Measurements from ENCODE around the gene AHDC1.

AHDC1 gene

DNA sequence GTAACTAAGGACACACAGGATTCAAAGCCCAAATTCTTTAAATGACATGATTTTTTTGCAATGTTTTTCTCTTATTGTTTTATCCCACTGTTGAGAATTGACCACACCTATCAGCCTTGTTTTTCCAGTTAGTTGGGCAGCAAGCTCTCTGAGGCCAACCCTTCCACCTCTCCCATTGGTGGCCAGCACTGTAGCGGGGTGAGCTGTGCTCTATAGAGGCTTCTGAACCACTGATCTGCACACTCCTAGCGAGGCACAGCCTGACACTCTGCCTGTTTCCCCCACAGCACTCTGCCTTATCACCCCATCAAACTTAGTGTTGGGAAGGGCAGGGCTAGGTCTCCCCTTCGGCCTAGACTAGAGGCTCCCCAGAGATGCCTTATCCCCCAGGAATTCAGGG lies 19.5 kb downstream of the AHDC1 start:
- no peak for DNase-seq (ENCODE audit: low read depth in 2 of 2)

DNA sequence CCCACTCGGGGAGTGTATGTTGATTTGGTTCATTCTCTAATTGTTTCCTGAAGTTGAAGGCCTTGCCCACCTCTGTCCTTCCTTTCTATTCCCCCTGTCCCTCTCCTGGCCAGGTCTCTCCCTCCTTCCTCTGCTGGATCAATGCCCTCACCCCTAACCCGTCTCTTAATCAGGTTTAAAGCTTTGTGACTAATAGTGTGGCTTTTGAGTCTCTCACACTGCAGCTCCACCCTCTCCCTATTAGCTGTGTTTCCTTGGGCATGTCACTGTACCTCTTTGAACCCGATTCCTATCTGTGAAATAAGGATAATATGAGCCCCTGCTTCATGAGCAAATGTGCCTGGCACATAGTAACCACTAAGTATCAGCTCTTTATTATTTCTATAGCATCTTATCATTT lies 20.5 kb downstream of the AHDC1 start:
- no peak for DNase-seq (ENCODE audit: low read depth in 2 of 2)

DNA sequence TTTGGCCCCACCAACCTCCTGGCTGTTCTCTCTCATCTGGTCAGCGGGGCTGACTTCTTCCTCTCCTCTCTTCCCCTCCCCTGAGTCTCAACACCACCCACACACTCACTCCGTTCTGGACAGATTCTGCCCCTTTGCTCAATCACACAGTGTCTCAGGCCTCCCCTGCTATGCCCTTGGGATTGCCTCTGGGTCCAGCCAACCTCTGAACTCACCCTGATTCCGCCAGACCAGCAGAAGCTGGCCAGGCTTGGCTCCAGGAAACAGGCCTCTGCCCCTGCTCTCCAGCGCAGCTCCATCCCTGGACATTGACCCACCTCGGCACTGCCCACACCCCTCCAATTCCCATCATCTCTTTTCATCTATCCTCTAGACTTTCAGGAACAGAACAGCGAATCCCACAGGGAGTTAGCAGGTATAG lies 22.1 kb downstream of the AHDC1 start:
- DNase-seq (ENCODE audit: low read depth in 2 of 2): no peak

- no peak for DNase-seq (ENCODE audit: low read depth in 2 of 2)
These were observed 26.3 kb downstream of the AHDC1 start for GRCh38 chr1:27577504-27578188.

- DNase-seq (ENCODE audit: low read depth in 2 of 2): no peak
These were observed 27.1 kb downstream of the AHDC1 start for GRCh38 chr1:27576806-27577227.

DNA sequence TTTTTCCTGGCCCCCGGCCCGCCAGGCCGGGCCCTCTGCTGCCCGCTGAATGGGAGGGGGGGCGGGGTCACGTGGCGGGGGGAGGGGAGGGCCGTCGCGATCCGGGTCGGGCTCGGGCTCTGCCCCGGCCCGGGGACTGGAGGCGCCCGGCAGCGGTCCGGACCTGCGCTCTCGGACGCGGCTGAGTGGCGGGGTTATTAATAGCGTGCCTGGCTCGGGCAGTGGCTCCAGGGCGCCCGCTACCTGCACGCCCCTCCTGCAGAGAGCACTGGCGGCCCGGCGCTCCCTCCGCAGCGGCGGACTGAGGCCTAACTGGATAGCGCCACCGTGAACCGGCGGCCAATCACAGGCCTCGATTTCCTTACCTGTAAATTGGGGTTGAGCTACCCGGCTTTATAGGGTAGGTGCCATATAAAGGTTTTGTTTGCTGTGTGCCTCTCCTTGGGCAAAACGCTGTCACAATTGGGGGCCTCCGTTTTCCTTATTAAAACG lies 28.1 kb downstream of the AHDC1 start:
- DNase-seq (ENCODE audit: low read depth in 2 of 2): no peak

DNA sequence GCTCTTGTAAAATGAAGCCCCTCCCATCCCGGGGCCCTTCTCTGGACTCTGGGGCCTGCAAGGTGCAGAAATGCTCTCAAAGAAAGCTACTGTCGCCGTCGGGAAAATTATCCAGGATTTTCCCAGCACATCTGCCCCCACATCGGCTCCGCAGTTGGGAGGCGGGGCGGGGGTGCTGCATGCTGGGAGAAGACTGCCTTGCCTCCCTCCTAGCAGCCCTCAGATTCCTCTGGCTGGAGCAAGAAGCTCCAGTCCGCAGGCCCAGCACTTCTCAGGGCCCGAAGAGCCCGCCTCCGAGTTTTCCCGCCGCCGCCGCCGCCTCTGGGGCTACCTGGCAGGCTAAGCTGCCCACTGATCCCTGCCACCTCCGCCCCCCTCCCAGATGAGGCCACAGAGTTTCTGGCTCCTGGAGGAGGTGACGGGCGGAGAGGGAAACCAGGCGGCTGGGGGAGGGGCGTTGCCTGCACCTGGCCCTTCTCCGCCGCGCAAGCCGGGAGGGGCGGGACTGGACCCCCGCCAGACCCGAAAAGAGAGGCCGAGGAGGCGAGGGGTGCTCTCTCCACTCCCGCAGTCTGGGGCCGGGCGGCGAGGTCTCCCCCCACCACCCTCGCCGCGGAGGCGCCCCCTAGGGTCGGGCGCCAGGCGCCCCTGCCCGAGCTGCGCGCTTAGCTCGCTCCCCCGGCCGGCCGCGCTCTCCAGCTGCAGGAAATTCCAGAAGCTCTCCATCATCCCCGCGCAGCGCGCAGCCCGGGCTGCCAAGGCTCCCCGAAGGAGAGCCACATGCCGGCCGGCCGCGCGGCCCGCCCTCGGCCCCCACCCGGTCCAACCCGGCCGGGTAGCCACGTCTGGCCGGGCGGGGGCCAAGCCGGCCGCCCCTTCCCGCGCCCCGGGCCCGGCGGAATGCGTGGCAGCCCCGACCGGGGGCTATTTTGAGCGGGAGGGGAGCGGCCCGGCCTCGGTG lies 28.8 kb downstream of the AHDC1 start:
- no peak for DNase-seq (ENCODE audit: low read depth in 2 of 2)

DNA sequence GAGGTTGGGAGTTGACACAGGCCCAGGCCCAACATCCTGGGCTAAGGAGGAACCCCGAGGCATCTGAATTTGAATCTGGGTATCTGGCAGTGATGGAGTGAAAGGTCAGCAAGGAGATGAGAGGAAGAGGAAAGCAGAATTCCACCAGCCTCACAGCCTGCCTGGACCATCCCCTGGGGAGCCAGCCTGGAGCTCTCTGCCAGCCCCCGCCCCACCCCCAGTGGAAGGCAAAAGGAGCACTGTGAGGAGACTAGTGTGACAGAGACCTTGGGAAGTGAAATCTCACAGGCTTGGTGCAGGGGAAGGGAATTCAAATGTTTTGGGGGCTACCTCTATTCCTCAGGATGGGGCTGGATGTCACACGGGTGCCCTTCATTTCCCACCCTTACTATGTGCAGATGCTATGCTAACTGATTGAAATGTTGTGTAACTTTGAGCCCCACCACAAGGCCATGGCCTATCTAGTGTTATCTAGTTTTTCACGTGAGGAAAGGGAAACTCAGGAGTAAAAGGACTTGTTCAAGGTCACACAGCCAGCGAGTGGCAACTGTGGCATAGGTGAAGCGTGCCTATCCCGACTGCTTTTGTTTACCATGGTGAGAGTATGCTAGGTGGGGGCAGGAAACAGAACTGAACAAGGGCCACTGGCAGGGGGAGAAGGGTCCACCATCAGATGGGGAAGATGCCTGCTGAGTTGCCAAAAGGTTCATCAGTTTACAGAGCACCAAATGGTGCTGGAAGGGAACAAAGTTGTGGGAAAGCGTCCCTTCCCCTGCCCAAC lies 29.8 kb downstream of the AHDC1 start:
- no peak for DNase-seq (ENCODE audit: low read depth in 2 of 2)

- no peak for DNase-seq (ENCODE audit: low read depth in 2 of 2)
These were observed 31.1 kb downstream of the AHDC1 start for GRCh38 chr1:27572679-27573426.

GRCh38 chr1:27572019-27572678 lies 31.8 kb downstream of the AHDC1 start:
- DNase-seq (ENCODE audit: low read depth in 2 of 2): no peak

GRCh38 chr1:27571439-27572018 lies 32.4 kb downstream of the AHDC1 start:
- no peak for DNase-seq (ENCODE audit: low read depth in 2 of 2)

GRCh38 chr1:27570784-27571183 lies 33.2 kb downstream of the AHDC1 start:
- no peak for DNase-seq (ENCODE audit: low read depth in 2 of 2)

GRCh38 chr1:27570356-27570755 lies 33.6 kb downstream of the AHDC1 start:
- no peak for DNase-seq (ENCODE audit: low read depth in 2 of 2)

DNA sequence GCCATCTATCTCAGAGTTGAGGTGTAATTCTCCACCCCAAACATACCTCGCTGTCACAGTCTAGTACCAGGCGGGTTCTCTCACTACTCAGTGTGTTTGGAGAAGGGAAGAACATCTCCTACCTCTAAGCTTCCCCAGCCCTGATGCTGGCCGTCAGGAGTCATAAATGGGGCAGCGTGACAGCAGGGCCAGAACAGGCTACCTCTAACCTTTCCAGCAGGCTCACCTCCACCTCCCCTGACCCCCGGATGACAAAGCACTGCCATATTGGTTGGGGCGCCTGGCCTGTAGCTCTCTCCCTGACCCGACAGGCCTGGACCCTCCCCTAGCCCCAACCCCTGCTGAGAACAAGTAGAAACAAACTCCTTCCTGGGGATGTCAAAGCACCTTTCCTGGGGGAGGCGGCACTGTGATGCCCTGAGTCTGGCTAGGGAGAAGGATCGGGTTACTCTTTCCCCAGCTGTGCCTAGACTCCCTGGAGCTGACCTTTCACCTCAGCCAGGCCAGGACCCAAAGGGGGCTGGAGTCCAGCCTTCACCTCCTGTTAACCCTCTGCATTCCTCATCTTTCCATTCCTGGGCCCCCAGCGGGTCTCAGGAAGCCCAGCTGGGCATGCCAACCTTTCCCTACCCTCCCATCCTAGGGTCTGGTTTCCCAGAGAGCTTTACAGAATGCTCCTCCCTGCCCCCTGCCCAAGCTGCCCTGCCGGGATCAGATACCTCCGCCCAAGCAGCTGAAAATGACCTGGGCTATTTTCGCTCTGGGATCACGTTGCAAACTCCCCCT lies 34.2 kb downstream of the AHDC1 start:
- no peak for DNase-seq (ENCODE audit: low read depth in 2 of 2)

- no peak for DNase-seq (ENCODE audit: low read depth in 2 of 2)
These were observed 34.9 kb downstream of the AHDC1 start for GRCh38 chr1:27569088-27569460.

GRCh38 chr1:27568300-27569087 lies 35.5 kb downstream of the AHDC1 start:
- DNase-seq (ENCODE audit: low read depth in 2 of 2): peak; percentile 81 to 92

- no peak for DNase-seq (ENCODE audit: low read depth in 2 of 2)
These were observed 36.0 kb downstream of the AHDC1 start for GRCh38 chr1:27567971-27568299.

DNA sequence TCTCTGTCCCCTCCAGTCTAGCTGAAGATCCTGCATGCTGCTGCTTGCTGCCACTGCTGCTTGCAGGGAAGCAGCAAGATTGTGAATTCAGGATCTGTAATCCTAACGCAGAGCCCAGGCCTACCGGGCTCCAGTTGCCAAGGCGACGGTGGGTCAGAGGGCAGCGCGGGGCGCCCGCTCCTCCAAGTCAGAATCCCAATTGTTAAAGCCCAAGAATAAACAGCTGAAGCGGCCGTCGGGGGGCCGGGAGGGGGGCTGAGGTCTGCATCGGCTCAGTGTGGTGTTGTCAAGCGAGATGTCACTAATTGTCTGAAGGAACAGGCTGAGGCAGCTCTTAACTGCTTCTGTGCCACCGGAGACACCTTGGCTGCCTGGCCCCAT lies 36.8 kb downstream of the AHDC1 start:
- DNase-seq (ENCODE audit: low read depth in 2 of 2): no peak

All from stimulated activated CD4-positive, alpha-beta T cell treated with anti-CD3 and anti-CD28 coated beads, Interleukin-1b, Interleukin-23, amount 100 ng/mL, for 4 hours (primary cell).